Testis (tissue), 3 donors: ENCODE data around the gene ACADVL. TPM values are rescaled to one million over a fixed set of nuclear protein-coding genes. Genes with fewer than 3 reads are reported as not detected.

Experiments used
- DNase-seq: peaks from one replicate; pipeline ENCODE4 v3.0.0-alpha.2; 2019
- H3K27ac ChIP-seq, 2 donors: fragments of 200-600 bp; sonication (generic); one replicate each; pipeline ENCODE4 v1.5.1; 2019
- H3K27me3 ChIP-seq: fragments of 200-600 bp; sonication (generic); one replicate; pipeline ENCODE4 v1.5.1; 2019
- H3K36me3 ChIP-seq: fragments of 200-600 bp; sonication (generic); one replicate; pipeline ENCODE4 v1.5.1; 2017; ENCODE audit warnings: low read depth; ENCODE audit errors: missing control alignments
- H3K4me1 ChIP-seq: fragments of 200-600 bp; sonication (generic); one replicate; pipeline ENCODE4 v1.5.1; 2019
- H3K4me3 ChIP-seq, 2 donors: fragments of 200-600 bp; sonication (generic); one replicate each; pipeline ENCODE4 v1.5.1; 2017 to 2019
- H3K9me3 ChIP-seq: fragments of 200-600 bp; sonication (generic); one replicate; pipeline ENCODE4 v1.5.1; 2017
- CTCF ChIP-seq, 3 experiments: fragments of 450-650 bp in 2 of 3; fragments of 200-600 bp in 1 of 3; sonication (generic) in 1 of 3; IDR thresholded peaks; one replicate each; pipeline ENCODE4 v1.5.1; 2016 to 2019; ENCODE audit warnings: antibody characterized with exemption in 3 of 3, mild to moderate bottlenecking in 2 of 3, moderate library complexity in 1 of 3
- POLR2A ChIP-seq: fragments of 450-650 bp; IDR thresholded peaks from one replicate; pipeline ENCODE4 v1.6.1; 2017; ENCODE audit warnings: antibody characterized with exemption, mild to moderate bottlenecking, moderate library complexity
- WGBS, 2 donors: methylation state at CpG; one replicate each; pipeline ENCODE4 v1.1.5; 2018; 5-methylcytosine and 5-hydroxymethylcytosine counted together
- intact Hi-C: fragments of 100-400 bp; cut with DNase I; formaldehyde crosslinking; loops from one replicate; pipeline ENCODE4 v1.15.1; 2023; ENCODE audit warnings: low total_unique reads
- polyA plus RNA-seq: library from polyadenylated mRNA; stranded (reverse); fragments of 350-450 nt; fragmentation: Illumina TruSeq; extraction: RNeasy Lipid Tissue Mini Kit (QIAGEN cat#74804); gene quantifications from one replicate; pipeline ENCODE4 v1.2.3, GENCODE V29; 2014; ENCODE audit warnings: low read depth, low replicate concordance; ENCODE audit not compliant: insufficient read depth
- total RNA-seq, 2 donors: library from RNA; depleted of rRNA; stranded (reverse); fragments of >200 nt; gene quantifications; one replicate each; pipeline ENCODE4 v1.2.3, GENCODE V29; 2016

Gene ACADVL
- total and polyA plus RNA-seq, 3 donors from 2014 or later = 298 to 458 (median 334) TPM

GRCh38 chr17:7249830-7250229 is 30.1 kb downstream of the ACADVL start:
- Histone ChIP-seq H3K4me1 (peaks cover 26% of the 10 kb centered on the region), H3K36me3 (no peaks in the 10 kb centered on the region), H3K27me3 (no peaks in the 10 kb centered on the region), H3K4me3 (no peak overlapping the region), H3K9me3 (no peaks in the 10 kb centered on the region), H3K27ac (no peak overlapping the region)
- intact Hi-C loops = no loop called here
- no peak for TF ChIP-seq CTCF (IDR thresholded peaks at IDR 0.05)
- TF ChIP-seq POLR2A = no peak
- DNase-seq = no peak
- 73 to 84% methylated on average over 7 of the region's 7 CpGs for WGBS, 2 donors

DNA sequence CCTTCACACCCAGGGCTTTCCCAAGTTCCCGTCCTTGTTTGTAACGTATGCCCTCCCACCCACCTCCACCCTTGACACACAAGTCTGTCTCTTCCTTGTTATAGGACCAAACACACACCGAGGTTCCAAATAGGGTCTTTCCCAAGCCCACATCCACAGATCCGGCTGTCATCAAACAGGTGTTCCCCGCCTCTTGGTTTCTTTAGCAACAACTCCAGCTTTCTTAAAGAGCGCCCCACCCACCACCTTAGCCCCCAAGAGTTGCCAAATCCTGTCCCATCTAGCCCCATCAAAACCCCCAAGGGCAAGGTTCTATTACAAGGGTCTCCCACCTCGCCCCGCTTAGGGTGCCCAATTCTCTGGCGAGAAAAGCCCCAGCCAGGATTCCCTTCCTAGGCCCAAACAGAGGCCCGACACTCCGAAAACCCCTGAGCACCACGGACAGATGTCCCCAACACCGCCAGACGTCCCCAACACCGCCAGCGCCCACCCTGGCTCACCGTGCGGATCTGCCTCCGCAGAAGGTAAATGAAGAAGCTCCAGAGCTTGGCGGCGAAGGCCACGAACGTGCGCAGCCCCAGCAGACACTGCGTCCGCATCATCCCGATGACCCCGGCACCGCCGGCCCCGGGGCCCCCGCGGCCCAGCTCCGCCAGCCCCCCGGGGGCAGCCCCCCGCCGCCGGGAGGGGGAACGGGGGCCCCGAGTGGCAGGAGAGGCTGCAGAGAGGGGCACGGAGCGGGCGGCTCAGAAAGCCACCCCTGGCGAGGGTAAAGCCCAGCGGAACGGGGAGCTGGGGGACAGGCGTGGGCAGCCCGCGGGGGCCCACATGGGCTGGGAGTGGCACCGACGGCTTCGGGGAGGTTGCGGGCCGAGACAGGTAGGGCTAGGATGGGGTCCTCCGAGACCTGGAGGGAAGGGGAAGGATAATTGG is 31.2 kb downstream of the ACADVL start:
- TF ChIP-seq POLR2A (no peak), CTCF (IDR thresholded peaks at IDR 0.05) (no peak)
- peaks cover 26% of the 10 kb centered on the region for H3K4me1 ChIP-seq
- intact Hi-C loops = no loop called here
- H3K36me3 ChIP-seq = no peaks in the 10 kb centered on the region
- H3K4me3 ChIP-seq = peak overlapping the region; percentile 88 to 98
- WGBS, 2 donors = 1 to 2% methylated on average over 22 to 47 of the region's 55 CpGs
- H3K9me3 ChIP-seq = no peaks in the 10 kb centered on the region
- no peaks in the 10 kb centered on the region for H3K27me3 ChIP-seq
- DNase-seq = no peak
- peak overlapping the region; percentile 99 to 100 for H3K27ac ChIP-seq

GRCh38 chr17:7251661-7252175 is 32.0 kb downstream of the ACADVL start, which contains the start of gene CTDNEP1:
TSS of gene CTDNEP1 (minus strand) at chr17:7251734. CDS start at chr17:7251296, 438 bp downstream.
- WGBS, 2 donors = 0 to 1% methylated on average over 34 to 41 of the region's 41 CpGs
- no peaks in the 10 kb centered on the region for H3K27me3 ChIP-seq
- peaks cover 26% of the 10 kb centered on the region for H3K4me1 ChIP-seq
- H3K9me3 ChIP-seq = no peaks in the 10 kb centered on the region
- no peaks in the 10 kb centered on the region for H3K36me3 ChIP-seq
- DNase-seq = peak; percentile 99
- intact Hi-C loops = no loop called here
- TF ChIP-seq POLR2A (no peak), CTCF (IDR thresholded peaks at IDR 0.05) (no peak)
- H3K4me3 ChIP-seq = peak within 1 kb of the TSS; percentile 88 to 98
- H3K27ac ChIP-seq = peak within 1 kb of the TSS; percentile 99 to 100

- DNase-seq = peak; percentile 94
- TF ChIP-seq CTCF (IDR thresholded peaks at IDR 0.05) (peak in 2 of 3 experiments; percentile 2 to 31), POLR2A (no peak)
- H3K9me3 ChIP-seq = no peaks in the 10 kb centered on the region
- intact Hi-C loops = no loop called here
- H3K36me3 ChIP-seq = no peaks in the 10 kb centered on the region
- H3K27ac ChIP-seq = peak within 1 kb of the TSS; percentile 99 to 100
- H3K4me1 ChIP-seq = peaks cover 26% of the 10 kb centered on the region
- 1 to 2% methylated on average over 33 to 55 of the region's 55 CpGs for WGBS, 2 donors
- H3K4me3 ChIP-seq = peak within 1 kb of the TSS; percentile 88 to 98
- no peaks in the 10 kb centered on the region for H3K27me3 ChIP-seq
Measured at GRCh38 chr17:7252176-7253043, 32.7 kb downstream of the ACADVL start, which contains the start of gene ELP5. TSS of gene ELP5 (plus strand) at chr17:7252215. CDS start at chr17:7252551, 336 bp downstream.
